Panc1 (cell line): ENCODE results near the gene LKAAEAR1. TPM values are rescaled to one million over a fixed set of nuclear protein-coding genes. Genes with fewer than 3 reads are reported as not detected.
A peak's percentile ranks its signal among the peaks of the same experiment; 100 is the strongest.

ENCODE experiments used
- ATAC-seq: fragments of 200-7000 bp; cut with Tn5 transposase; 2 replicates; pipeline ENCODE4 v1.9.1; 2020; ENCODE audit warnings: mild to moderate bottlenecking, moderate library complexity
- BruUV-seq: library from RNA; stranded (reverse); fragments of 400-500 nt; replicated peaks from 2 replicates; lab custom pipeline; 2021; lab: Mats Ljungman, UMichigan
- CTCF ChIA-PET: fragments of 300-600 bp; sonication (Branson Sonifier 250); formaldehyde crosslinking; loops from one replicate; lab custom pipeline; 2022; ENCODE audit warnings: antibody characterized with exemption; lab: Charles Lee
- POLR2A ChIA-PET: fragments of 300-600 bp; sonication (Branson Sonifier 250); formaldehyde crosslinking; loops from one replicate; lab custom pipeline; 2022; ENCODE audit warnings: antibody characterized with exemption; lab: Charles Lee
- DNase-seq: peaks from one replicate; pipeline ENCODE4 v3.0.0-alpha.2; 2010; ENCODE audit warnings: low read depth, low spot score
- H3K27ac ChIP-seq: 2 replicates; pipeline ENCODE4 v1.5.1; 2011; ENCODE audit warnings: mild to moderate bottlenecking, low read length, inconsistent platforms
- H3K27me3 ChIP-seq: fragments of 200-500 bp; sonication (Bioruptor generic); 2 replicates; pipeline ENCODE4 v1.6.0; 2014; ENCODE audit warnings: low read length, inconsistent platforms; ENCODE audit not compliant: control insufficient read depth, insufficient read depth
- H3K36me3 ChIP-seq: fragments of 200-500 bp; sonication (Bioruptor generic); 2 replicates; pipeline ENCODE4 v1.5.1; 2014; ENCODE audit warnings: inconsistent platforms, mild to moderate bottlenecking, low read length, moderate library complexity; ENCODE audit not compliant: control insufficient read depth, insufficient read depth
- H3K4me1 ChIP-seq: 2 replicates; pipeline ENCODE4 v1.5.1; 2011; ENCODE audit warnings: inconsistent platforms, mild to moderate bottlenecking, low read length, moderate library complexity; ENCODE audit not compliant: control insufficient read depth, insufficient read depth
- H3K4me3 ChIP-seq, 2 experiments: 2 replicates each; pipeline ENCODE4 v1.5.1; 2011 to 2012; ENCODE audit warnings: low read depth in 2 of 2, low read length in 2 of 2, mild to moderate bottlenecking in 2 of 2, inconsistent platforms in 1 of 2, moderate library complexity in 1 of 2
- H3K9me3 ChIP-seq: fragments of 200-500 bp; sonication (Bioruptor generic); 2 replicates; pipeline ENCODE4 v1.5.1; 2014; ENCODE audit warnings: low read depth, mild to moderate bottlenecking, inconsistent platforms, low read length, moderate library complexity; ENCODE audit not compliant: control insufficient read depth, insufficient read depth
- POLR2AphosphoS5 ChIP-seq: IDR thresholded peaks from 2 replicates; pipeline ENCODE4 v1.6.1; 2012; ENCODE audit warnings: mild to moderate bottlenecking, low read depth, low read length, moderate library complexity
- SIN3A ChIP-seq: IDR thresholded peaks from 2 replicates; pipeline ENCODE4 v1.6.1; 2012; ENCODE audit warnings: low read depth, mild to moderate bottlenecking, low read length, moderate library complexity, borderline replicate concordance; ENCODE audit not compliant: insufficient read depth
- TCF7L2 ChIP-seq: IDR thresholded peaks from 2 replicates; pipeline ENCODE4 v1.6.1; 2011; ENCODE audit warnings: mild to moderate bottlenecking, low read depth, low read length, inconsistent platforms
- in situ Hi-C: cut with HindIII; loops from 2 replicates; pipeline ENCODE4 v1.10.0; 2016; ENCODE audit warnings: low sequenced_read_pairs, low pct_unique_long_range_greater_than_20kb
- intact Hi-C: fragments of 100-400 bp; cut with micrococcal nuclease; formaldehyde crosslinking; loops from one replicate; pipeline ENCODE4 v1.10.0; 2022; ENCODE audit not compliant: unreplicated experiment
- total RNA-seq: library from RNA; stranded (reverse); gene quantifications from one replicate; pipeline ENCODE4 v1.2.1, GENCODE V29; 2021; ENCODE audit not compliant: unreplicated experiment
- TF ChIP-seq, protein P1 (sequence below): fragments of 450-650 bp; IDR thresholded peaks from 2 replicates; pipeline ENCODE4 v1.5.1; 2017; ENCODE audit warnings: mild to moderate bottlenecking
- TF ChIP-seq, protein P2 (sequence below), 2 experiments: IDR thresholded peaks; 2 replicates each; pipeline ENCODE4 v1.6.1; 2011 to 2012; ENCODE audit warnings: low read depth in 2 of 2, control low read depth in 1 of 2, low read length in 1 of 2, mild to moderate bottlenecking in 1 of 2, moderate library complexity in 1 of 2; ENCODE audit not compliant: insufficient read depth in 1 of 2

LKAAEAR1 gene
- total RNA-seq, 1 experiment from 2014 or later = 0.67 TPM

DNA sequence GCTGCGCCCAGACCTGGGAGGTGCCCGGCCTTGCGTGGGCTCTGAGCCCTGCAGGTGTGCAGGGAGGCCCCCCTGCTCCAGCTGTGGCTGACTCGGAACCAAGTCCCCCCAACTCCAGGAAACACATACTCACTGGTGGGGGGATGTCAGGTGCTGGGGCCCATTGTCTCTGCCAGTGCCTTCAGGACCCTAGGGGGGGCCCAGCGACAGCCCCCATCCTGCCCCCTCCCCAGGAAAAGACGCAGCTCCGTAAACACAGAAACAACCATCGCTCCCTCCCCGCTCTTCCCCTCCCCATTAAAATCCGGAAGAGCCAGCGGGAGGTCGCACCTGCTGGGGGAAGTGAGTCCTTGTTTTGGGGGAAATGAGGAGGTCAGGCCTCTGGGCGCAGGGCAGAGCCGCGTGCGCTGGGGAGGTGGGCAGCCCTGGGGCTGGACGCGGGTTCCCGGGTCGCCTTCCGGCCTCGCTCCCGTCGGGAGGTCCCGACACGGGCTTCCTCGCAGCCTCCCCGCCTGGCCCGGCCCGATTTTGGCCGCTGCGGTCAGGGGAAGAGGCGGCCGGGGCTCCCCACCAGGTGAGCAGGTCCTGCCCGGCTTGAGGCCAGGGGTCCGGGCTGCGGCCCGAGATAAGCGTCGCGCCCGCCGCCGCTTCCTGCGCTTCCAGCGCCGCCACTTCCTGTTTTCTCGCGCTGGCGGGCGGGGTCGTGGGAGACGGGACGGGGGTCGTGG, 42.0 kb downstream of the LKAAEAR1 start:
- Histone ChIP-seq H3K27me3 (no peaks in the 10 kb centered on the region), H3K9me3 (no peaks in the 10 kb centered on the region), H3K4me3 (peak overlapping the region; percentile 33 to 49), H3K36me3 (no peaks in the 10 kb centered on the region), H3K27ac (peak overlapping the region; percentile 65), H3K4me1 (peaks cover 32% of the 10 kb centered on the region)
- no peak for ATAC-seq
- BruUV-seq = no TSS peak
- TF ChIP-seq, protein P1, sequence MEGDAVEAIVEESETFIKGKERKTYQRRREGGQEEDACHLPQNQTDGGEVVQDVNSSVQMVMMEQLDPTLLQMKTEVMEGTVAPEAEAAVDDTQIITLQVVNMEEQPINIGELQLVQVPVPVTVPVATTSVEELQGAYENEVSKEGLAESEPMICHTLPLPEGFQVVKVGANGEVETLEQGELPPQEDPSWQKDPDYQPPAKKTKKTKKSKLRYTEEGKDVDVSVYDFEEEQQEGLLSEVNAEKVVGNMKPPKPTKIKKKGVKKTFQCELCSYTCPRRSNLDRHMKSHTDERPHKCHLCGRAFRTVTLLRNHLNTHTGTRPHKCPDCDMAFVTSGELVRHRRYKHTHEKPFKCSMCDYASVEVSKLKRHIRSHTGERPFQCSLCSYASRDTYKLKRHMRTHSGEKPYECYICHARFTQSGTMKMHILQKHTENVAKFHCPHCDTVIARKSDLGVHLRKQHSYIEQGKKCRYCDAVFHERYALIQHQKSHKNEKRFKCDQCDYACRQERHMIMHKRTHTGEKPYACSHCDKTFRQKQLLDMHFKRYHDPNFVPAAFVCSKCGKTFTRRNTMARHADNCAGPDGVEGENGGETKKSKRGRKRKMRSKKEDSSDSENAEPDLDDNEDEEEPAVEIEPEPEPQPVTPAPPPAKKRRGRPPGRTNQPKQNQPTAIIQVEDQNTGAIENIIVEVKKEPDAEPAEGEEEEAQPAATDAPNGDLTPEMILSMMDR = no peak
- no peak for TF ChIP-seq SIN3A
- in situ Hi-C loops = no loop called here
- DNase-seq = no peak
- ChIA-PET POLR2A (interaction anchor here (1.0 kb wide), 1 partner anchor 62 kb away, joined by 3 read pairs; no protein-coding TSS in a partner anchor), CTCF (no interaction called here)
- intact Hi-C loops = no loop called here

DNA sequence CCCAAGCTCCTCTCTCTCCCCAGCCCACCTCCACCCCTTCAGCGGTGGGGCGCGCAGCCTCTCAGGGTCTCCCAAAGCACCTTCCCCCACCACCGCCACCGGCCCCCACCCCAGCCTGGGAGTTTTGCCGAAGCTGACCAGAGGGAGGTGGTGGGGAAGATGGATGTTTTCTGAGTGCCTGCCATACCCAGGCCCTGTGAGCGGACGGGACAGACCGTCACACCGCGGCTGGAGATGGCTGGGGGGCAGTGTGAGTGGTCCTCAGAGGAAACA, 42.5 kb downstream of the LKAAEAR1 start:
- DNase-seq = no peak
- POLR2A ChIA-PET = interaction anchor here (1.0 kb wide), 1 partner anchor 61 kb away, joined by 3 read pairs; no protein-coding TSS in a partner anchor
- no peaks in the 10 kb centered on the region for H3K36me3 ChIP-seq
- in situ Hi-C loops = no loop called here
- peaks cover 35% of the 10 kb centered on the region for H3K4me1 ChIP-seq
- ATAC-seq = no peak
- H3K9me3 ChIP-seq = no peaks in the 10 kb centered on the region
- TF ChIP-seq SIN3A = no peak
- TF ChIP-seq, protein P2, sequence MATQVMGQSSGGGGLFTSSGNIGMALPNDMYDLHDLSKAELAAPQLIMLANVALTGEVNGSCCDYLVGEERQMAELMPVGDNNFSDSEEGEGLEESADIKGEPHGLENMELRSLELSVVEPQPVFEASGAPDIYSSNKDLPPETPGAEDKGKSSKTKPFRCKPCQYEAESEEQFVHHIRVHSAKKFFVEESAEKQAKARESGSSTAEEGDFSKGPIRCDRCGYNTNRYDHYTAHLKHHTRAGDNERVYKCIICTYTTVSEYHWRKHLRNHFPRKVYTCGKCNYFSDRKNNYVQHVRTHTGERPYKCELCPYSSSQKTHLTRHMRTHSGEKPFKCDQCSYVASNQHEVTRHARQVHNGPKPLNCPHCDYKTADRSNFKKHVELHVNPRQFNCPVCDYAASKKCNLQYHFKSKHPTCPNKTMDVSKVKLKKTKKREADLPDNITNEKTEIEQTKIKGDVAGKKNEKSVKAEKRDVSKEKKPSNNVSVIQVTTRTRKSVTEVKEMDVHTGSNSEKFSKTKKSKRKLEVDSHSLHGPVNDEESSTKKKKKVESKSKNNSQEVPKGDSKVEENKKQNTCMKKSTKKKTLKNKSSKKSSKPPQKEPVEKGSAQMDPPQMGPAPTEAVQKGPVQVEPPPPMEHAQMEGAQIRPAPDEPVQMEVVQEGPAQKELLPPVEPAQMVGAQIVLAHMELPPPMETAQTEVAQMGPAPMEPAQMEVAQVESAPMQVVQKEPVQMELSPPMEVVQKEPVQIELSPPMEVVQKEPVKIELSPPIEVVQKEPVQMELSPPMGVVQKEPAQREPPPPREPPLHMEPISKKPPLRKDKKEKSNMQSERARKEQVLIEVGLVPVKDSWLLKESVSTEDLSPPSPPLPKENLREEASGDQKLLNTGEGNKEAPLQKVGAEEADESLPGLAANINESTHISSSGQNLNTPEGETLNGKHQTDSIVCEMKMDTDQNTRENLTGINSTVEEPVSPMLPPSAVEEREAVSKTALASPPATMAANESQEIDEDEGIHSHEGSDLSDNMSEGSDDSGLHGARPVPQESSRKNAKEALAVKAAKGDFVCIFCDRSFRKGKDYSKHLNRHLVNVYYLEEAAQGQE (IDR thresholded peaks at IDR 0.05; ENCODE audit: insufficient read depth in 1 of 2, low read depth in 2 of 2, low read length in 1 of 2) = no peak
- no peak for TF ChIP-seq POLR2AphosphoS5
- no peak for TF ChIP-seq TCF7L2
- TF ChIP-seq, protein P1 = no peak
- H3K27ac ChIP-seq = no peak overlapping the region
- BruUV-seq = no TSS peak
- CTCF ChIA-PET = no interaction called here
- no peak overlapping the region for H3K4me3 ChIP-seq
- no peaks in the 10 kb centered on the region for H3K27me3 ChIP-seq
- intact Hi-C loops = no loop called here
